HepG2 (cell line): Measurements from ENCODE around the gene RDH12.

ENCODE experiments used
- CREM ChIP-seq, 2 experiments: sonication (generic) in 1 of 2; formaldehyde crosslinking in 1 of 2; IDR thresholded peaks; 2 replicates each; pipeline versions ENCODE4 v1.4.0 to v1.6.1; 2016 to 2020; ENCODE audit warnings: antibody characterized with exemption in 1 of 2, mild to moderate bottlenecking in 1 of 2, missing genetic modification reagents in 1 of 2
- POLR2A ChIP-seq, 2 experiments: IDR thresholded peaks; 2 replicates each; pipeline ENCODE4 v1.6.1; 2011; ENCODE audit warnings: low read depth in 2 of 2, low read length in 2 of 2, mild to moderate bottlenecking in 1 of 2, moderate library complexity in 1 of 2; ENCODE audit not compliant: insufficient read depth in 1 of 2

DNA sequence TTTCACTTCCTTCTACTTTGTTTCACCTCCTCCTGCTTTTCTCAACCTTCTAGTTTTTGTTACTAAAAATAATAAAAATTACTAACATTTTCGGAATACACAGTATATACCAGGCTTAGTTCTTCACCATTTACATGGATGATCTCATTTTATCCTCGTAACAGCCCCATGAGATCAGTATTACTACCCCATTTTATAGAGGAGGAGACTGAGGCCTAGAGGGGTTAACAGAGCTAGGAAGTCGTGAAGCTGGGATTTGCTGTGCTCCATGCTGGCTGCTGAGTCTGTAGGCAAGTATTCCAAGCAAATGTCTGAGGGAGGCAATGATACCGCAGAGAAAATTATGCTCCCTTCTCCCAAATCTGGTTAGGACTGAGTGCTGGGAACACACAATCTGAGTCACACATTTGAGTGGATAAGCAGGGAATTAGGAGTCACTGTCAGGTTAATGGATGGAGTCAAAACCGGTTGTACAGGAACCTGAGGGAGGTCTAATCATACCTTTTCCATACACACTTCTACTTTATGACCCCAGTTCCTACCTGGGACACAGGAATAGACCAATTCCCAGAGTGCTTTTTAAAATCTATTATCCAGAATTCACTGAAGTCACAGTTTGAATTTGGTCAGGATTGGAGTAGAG is 63.6 kb downstream of the RDH12 start:
- TF ChIP-seq CREM (IDR thresholded peaks at IDR 0.05) (no peak), CREM (CRISPR knock-in tag; IDR thresholded peaks at IDR 0.05) (no peak), POLR2A (IDR thresholded peaks at IDR 0.05; ENCODE audit: insufficient read depth in 1 of 2, low read depth in 2 of 2, low read length in 2 of 2) (no peak)
